Uterus (tissue), 2 donors: ENCODE measurements around the gene MAGEC3.

Experiments used
- CTCF ChIP-seq, 4 experiments: fragments of 200-600 bp in 2 of 4; fragments of 450-650 bp in 2 of 4; sonication (generic) in 2 of 4; IDR thresholded peaks; one replicate each; pipeline ENCODE4 v1.5.1; 2016 to 2019; ENCODE audit warnings: antibody characterized with exemption in 4 of 4, mild to moderate bottlenecking in 2 of 4, moderate library complexity in 1 of 4
- POLR2A ChIP-seq, 2 donors: fragments of 450-650 bp; IDR thresholded peaks; one replicate each; pipeline ENCODE4 v1.6.1; 2016; ENCODE audit warnings: antibody characterized with exemption in 2 of 2, mild to moderate bottlenecking in 1 of 2, moderate library complexity in 1 of 2

GRCh38 chrX:141832247-141832646, 5.9 kb upstream of the MAGEC3 start:
- TF ChIP-seq CTCF (IDR thresholded peaks at IDR 0.05) (no peak), POLR2A (IDR thresholded peaks at IDR 0.05) (no peak)
